ENCODE results near the gene COMP.

The COMP gene

DNA sequence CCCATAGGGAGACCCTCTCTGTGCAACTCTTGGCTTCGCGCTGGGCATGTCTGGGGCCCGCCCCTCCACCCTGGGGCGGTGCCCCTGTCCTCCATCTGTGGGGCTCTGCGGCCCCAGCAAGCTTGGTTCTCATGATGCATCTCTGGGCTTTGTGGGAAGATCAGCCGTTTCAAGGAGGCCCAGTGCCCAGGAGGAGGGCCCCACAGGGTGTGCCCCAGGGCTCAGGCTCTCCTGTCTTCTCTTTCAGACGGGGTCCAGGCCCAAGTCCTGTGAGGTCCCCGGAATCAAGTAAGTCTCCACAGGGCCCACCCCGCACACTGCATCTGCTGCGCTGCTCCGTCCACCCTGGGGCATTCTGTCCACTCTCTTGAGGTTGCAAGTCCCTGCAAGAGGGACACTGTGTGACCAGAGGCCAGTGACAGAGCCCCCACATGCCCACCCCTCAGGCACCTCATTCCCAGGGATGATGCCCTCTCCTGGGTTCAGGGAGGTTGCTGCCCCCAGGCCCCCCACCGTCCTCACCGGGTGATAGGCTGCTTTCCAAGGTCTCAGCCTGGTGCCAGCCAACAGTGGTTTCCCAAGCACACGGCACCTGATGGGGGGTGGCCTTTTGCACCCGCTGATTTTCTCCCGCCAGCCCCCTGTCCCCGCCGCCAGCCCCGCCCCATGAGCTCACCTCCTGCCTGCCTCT, 31.7 kb downstream of the COMP start:
- no peak overlapping the region for H3K4me3 ChIP-seq (ENCODE audit: low read length)
- no peak for DNase-seq (ENCODE audit: low read depth)
- TF ChIP-seq, protein P1, sequence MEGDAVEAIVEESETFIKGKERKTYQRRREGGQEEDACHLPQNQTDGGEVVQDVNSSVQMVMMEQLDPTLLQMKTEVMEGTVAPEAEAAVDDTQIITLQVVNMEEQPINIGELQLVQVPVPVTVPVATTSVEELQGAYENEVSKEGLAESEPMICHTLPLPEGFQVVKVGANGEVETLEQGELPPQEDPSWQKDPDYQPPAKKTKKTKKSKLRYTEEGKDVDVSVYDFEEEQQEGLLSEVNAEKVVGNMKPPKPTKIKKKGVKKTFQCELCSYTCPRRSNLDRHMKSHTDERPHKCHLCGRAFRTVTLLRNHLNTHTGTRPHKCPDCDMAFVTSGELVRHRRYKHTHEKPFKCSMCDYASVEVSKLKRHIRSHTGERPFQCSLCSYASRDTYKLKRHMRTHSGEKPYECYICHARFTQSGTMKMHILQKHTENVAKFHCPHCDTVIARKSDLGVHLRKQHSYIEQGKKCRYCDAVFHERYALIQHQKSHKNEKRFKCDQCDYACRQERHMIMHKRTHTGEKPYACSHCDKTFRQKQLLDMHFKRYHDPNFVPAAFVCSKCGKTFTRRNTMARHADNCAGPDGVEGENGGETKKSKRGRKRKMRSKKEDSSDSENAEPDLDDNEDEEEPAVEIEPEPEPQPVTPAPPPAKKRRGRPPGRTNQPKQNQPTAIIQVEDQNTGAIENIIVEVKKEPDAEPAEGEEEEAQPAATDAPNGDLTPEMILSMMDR (conservative IDR thresholded peaks at IDR 0.05; ENCODE audit: low read length) = no peak

DNA sequence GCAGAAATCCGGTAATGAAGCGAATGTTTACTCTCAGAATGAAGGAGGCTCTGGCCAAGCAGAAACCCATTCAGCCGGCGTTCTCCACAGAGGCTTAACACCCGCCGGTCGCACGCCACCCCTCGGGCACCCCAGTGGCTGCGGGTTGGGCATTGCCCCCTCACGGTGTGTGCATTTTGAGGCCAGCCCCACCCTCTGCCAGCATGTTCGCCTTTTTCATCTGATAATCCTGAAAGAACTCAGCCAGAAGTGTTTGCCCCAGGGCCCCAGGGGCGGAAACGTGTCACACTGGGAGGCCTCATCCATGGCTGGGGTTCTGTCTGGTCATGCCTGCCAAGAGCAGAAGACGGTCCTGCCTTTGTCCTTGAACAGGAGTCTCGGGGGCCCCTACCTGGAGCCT, 34.2 kb downstream of the COMP start:
- no peak overlapping the region for H3K4me3 ChIP-seq (ENCODE audit: low read length)
- TF ChIP-seq, protein P1 (conservative IDR thresholded peaks at IDR 0.05; ENCODE audit: low read length) = no peak
- no peak for DNase-seq (ENCODE audit: low read depth)

DNA sequence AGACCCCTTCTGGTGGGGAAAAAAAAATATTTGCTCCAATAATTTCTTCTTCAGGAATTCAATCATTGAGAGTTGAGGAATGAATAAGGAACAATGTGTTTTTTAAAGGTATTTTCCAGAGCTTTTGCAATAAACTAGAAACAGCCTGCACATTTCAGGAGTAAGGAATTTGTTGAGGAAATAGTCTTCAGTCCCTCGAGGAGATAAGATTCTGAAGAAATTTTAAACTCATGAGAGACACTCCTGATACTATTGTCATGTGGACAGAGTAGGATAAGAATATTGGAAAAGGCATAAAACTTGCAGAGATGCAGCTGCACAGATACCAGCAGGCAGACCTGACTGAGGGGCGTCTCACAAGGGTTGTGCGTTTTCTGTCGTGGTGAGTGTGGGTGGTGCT, 36.6 kb downstream of the COMP start:
- TF ChIP-seq, protein P1 (conservative IDR thresholded peaks at IDR 0.05; ENCODE audit: low read length) = no peak
- DNase-seq (ENCODE audit: low read depth) = no peak
- no peak overlapping the region for H3K4me3 ChIP-seq (ENCODE audit: low read length)

DNA sequence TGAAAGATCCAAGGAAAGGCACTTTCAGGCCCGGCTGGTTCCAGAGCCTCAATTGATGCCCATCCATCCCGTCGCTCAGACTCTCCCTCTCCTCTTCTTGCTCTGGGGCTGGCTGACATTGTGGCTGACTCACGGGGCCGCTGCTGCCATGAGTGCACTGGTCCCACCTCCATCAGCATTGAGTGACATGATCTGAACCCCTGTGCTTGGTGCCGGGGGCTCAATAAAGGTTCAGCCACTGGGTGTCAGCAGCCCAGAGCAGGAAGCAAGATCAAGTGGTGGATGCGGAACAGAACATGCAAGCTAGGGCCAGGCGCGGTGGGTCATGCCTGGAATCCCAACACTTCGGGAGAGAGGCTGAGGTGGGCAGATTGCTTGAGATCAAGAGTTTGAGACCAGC, 39.5 kb downstream of the COMP start:
- no peak for DNase-seq (ENCODE audit: low read depth)
- TF ChIP-seq, protein P1 (conservative IDR thresholded peaks at IDR 0.05; ENCODE audit: low read length) = no peak
- no peak overlapping the region for H3K4me3 ChIP-seq (ENCODE audit: low read length)

- TF ChIP-seq, protein P1 (conservative IDR thresholded peaks at IDR 0.05; ENCODE audit: low read length) = no peak
- no peak overlapping the region for H3K4me3 ChIP-seq (ENCODE audit: low read length)
- no peak for DNase-seq (ENCODE audit: low read depth)
These were observed 40.7 kb downstream of the COMP start for GRCh38 chr19:18750295-18750970.

DNA sequence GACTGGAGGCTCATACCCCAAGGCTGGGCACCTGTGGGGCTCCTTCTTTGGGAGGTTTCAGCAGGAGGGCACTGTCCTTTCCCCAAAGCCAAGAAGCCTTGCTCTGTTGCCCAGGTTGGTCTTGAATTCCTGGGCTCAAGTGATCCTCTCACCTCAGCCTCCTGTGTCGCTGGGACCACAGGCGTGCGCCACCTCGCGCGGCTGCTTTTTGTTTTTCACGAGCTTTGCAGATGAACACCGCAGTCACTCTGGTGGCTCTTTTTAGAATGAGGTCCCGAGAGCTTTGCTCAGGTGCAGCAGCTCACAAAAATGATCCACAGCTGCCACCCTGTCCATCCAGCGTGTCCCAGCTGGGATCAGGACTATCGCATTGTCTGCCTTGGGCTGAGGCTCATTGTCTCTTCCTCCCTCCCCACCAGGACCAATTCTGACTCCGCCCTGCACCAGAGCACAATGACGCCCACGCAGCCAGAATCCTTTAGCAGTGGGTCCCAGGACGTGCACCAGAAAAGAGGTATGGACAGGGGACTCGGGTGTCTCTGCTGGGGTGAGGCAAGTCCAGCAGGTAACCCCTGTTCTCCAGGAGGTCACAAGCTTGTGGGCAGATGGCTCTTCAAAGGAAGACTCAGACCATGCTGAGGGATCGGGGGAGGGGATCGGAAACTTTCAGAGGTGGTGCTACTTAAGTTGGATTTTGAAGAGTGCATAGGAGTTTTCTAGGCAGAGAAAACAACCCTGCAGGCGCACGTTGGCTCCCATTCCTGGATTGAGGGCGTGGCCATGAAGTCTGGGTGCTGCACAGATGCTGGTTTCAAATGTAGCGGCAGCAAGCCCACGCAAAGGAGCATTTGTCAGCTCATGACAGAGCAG, 41.5 kb downstream of the COMP start:
- no peak overlapping the region for H3K4me3 ChIP-seq (ENCODE audit: low read length)
- DNase-seq (ENCODE audit: low read depth) = no peak
- TF ChIP-seq, protein P1 (conservative IDR thresholded peaks at IDR 0.05; ENCODE audit: low read length) = no peak

Data from AG10803 (cell line).